GM23338 (cell line): ENCODE measurements around the gene SH2D1A. TPM values are rescaled to one million over a fixed set of nuclear protein-coding genes. Genes with fewer than 3 reads are reported as not detected.

Experiments
- ATAC-seq: fragments of 200-7000 bp; cut with Tn5 transposase; 3 replicates; pipeline ENCODE4 v1.9.1; 2020
- DNase-seq: peaks from one replicate; pipeline ENCODE4 v3.0.0-alpha.2; 2015; ENCODE audit warnings: low spot score
- H2AFZ ChIP-seq: fragments of 200-600 bp; sonication (generic); 2 replicates; pipeline ENCODE4 v1.8.0; 2016; ENCODE audit warnings: antibody characterized with exemption, mild to moderate bottlenecking, moderate library complexity
- H3F3A ChIP-seq: fragments of 200-600 bp; sonication (generic); replicated peaks from 2 replicates; pipeline ENCODE4 v1.8.0; 2017; ENCODE audit warnings: antibody characterized with exemption, mixed run types, low read depth
- H3K27ac ChIP-seq: fragments of 200-600 bp; sonication (generic); 2 replicates; pipeline ENCODE4 v1.6.1; 2016; ENCODE audit warnings: low read depth
- H3K27me3 ChIP-seq: fragments of 200-600 bp; sonication (generic); 2 replicates; pipeline ENCODE4 v1.8.0; 2016; ENCODE audit warnings: mild to moderate bottlenecking, mixed run types, moderate library complexity; ENCODE audit not compliant: insufficient read depth
- H3K36me3 ChIP-seq: fragments of 200-600 bp; sonication (generic); 2 replicates; pipeline ENCODE4 v1.8.0; 2016; ENCODE audit warnings: mild to moderate bottlenecking; ENCODE audit not compliant: insufficient read depth
- H3K4me1 ChIP-seq: fragments of 200-600 bp; sonication (generic); 2 replicates; pipeline ENCODE4 v1.8.0; 2016; ENCODE audit warnings: mild to moderate bottlenecking, moderate library complexity; ENCODE audit not compliant: insufficient read depth
- H3K4me2 ChIP-seq: fragments of 200-600 bp; sonication (generic); 2 replicates; pipeline ENCODE4 v1.7.1; 2017; ENCODE audit warnings: mixed run types
- H3K4me3 ChIP-seq: fragments of 200-600 bp; sonication (generic); 2 replicates; pipeline ENCODE4 v1.6.1; 2016; ENCODE audit warnings: mixed run types
- H3K79me2 ChIP-seq: fragments of 200-600 bp; sonication (generic); replicated peaks from 2 replicates; pipeline ENCODE4 v1.8.0; 2017; ENCODE audit warnings: mild to moderate bottlenecking; ENCODE audit not compliant: insufficient read depth
- H3K9me2 ChIP-seq: fragments of 200-600 bp; sonication (generic); 2 replicates; pipeline ENCODE4 v1.8.0; 2017; ENCODE audit not compliant: insufficient read depth
- H4K20me1 ChIP-seq: fragments of 200-600 bp; sonication (generic); replicated peaks from 2 replicates; pipeline ENCODE4 v1.8.0; 2017; ENCODE audit warnings: mild to moderate bottlenecking; ENCODE audit not compliant: insufficient read depth
- H3K27ac Mint-ChIP-seq: 2 replicates; pipeline ENCODE4 v1.8.0; 2020; ENCODE audit warnings: inconsistent platforms, mild to moderate bottlenecking, moderate library complexity, mixed read lengths
- H3K27me3 Mint-ChIP-seq: 3 replicates; pipeline ENCODE4 v1.8.0; 2022; ENCODE audit warnings: low read depth, mild to moderate bottlenecking, moderate library complexity, mixed read lengths, inconsistent platforms; ENCODE audit not compliant: insufficient read depth, poor library complexity
- H3K36me3 Mint-ChIP-seq: 3 replicates; pipeline ENCODE4 v1.8.0; 2021; ENCODE audit warnings: low read depth, mild to moderate bottlenecking, inconsistent platforms, moderate library complexity, mixed read lengths
- H3K4me1 Mint-ChIP-seq: 3 replicates; pipeline ENCODE4 v1.8.0; 2020; ENCODE audit warnings: mild to moderate bottlenecking, inconsistent platforms, mixed read lengths
- H3K4me3 Mint-ChIP-seq: 3 replicates; pipeline ENCODE4 v1.8.0; 2021; ENCODE audit warnings: moderate library complexity, mild to moderate bottlenecking, inconsistent platforms, mixed read lengths
- H3K9me3 Mint-ChIP-seq: 3 replicates; pipeline ENCODE4 v1.8.0; 2020; ENCODE audit warnings: moderate library complexity, mild to moderate bottlenecking, inconsistent platforms, mixed read lengths
- CREB1 ChIP-seq: fragments of 250-450 bp; sonication (Bioruptor Pico); IDR thresholded peaks from 2 replicates; pipeline ENCODE4 v1.5.0; 2020; ENCODE audit warnings: low read depth, mild to moderate bottlenecking, moderate library complexity
- CTCF ChIP-seq, 2 experiments: fragments of 200-600 bp in 1 of 2; sonication (generic) in 1 of 2; conservative IDR thresholded peaks; 2 replicates each; pipeline versions ENCODE4 v1.5.1 to v1.6.1; 2016 to 2017; ENCODE audit warnings: antibody characterized with exemption in 2 of 2, low read depth in 2 of 2, mild to moderate bottlenecking in 2 of 2, moderate library complexity in 1 of 2
- ETS1 ChIP-seq: IDR thresholded peaks from 2 replicates; pipeline ENCODE4 v1.6.1; 2016; ENCODE audit warnings: antibody characterized with exemption
- EZH2 ChIP-seq: fragments of 200-600 bp; sonication (generic); IDR thresholded peaks from one replicate; pipeline ENCODE4 v1.8.0; 2017; ENCODE audit warnings: antibody characterized with exemption, mild to moderate bottlenecking, low read depth; ENCODE audit not compliant: unreplicated experiment
- EZH2phosphoT487 ChIP-seq: fragments of 200-600 bp; sonication (generic); IDR thresholded peaks from one replicate; pipeline ENCODE4 v1.8.1; 2018; ENCODE audit warnings: antibody characterized with exemption; ENCODE audit not compliant: unreplicated experiment
- JUNB ChIP-seq: IDR thresholded peaks from one replicate; pipeline ENCODE4 v1.6.1; 2016; ENCODE audit warnings: antibody characterized with exemption; ENCODE audit not compliant: unreplicated experiment
- NANOG ChIP-seq: IDR thresholded peaks from 2 replicates; pipeline ENCODE4 v1.6.1; 2016; ENCODE audit warnings: antibody characterized with exemption, borderline replicate concordance
- REST ChIP-seq: IDR thresholded peaks from one replicate; pipeline ENCODE4 v1.6.1; 2018; ENCODE audit warnings: antibody characterized with exemption; ENCODE audit not compliant: unreplicated experiment
- STAT1 ChIP-seq: IDR thresholded peaks from one replicate; pipeline ENCODE4 v1.6.1; 2016; ENCODE audit warnings: antibody characterized with exemption; ENCODE audit not compliant: unreplicated experiment
- ZNF331 ChIP-seq: fragments of 250-450 bp; sonication (Bioruptor Pico); IDR thresholded peaks from 2 replicates; pipeline ENCODE4 v1.5.0; 2020; ENCODE audit warnings: low read depth, mild to moderate bottlenecking, moderate library complexity
- polyA plus RNA-seq: library from polyadenylated mRNA; unstranded; fragments of >200 nt; fragmentation: Nextera tagmentation; extraction: Ambion mirVana; gene quantifications from 2 replicates; pipeline ENCODE4 v1.2.1, GENCODE V29; 2016
- total RNA-seq: library from RNA; depleted of rRNA; stranded (reverse); fragments of >200 nt; shearing (Covaris generic); gene quantifications from 2 replicates; pipeline ENCODE4 v1.2.3, GENCODE V29; 2014

Gene SH2D1A
- total and polyA plus RNA-seq, 2 experiments from 2014 or later, result not detected

GRCh38 chrX:124395145-124395880 is 49.0 kb downstream of the SH2D1A start:
- no peaks in the 10 kb centered on the region for H3F3A ChIP-seq
- no peaks in the 10 kb centered on the region for H3K4me1 ChIP-seq
- no peak overlapping the region for H3K27ac Mint-ChIP-seq
- H3K36me3 Mint-ChIP-seq, result no peaks in the 10 kb centered on the region
- ATAC-seq (no peak), DNase-seq (no peak)
- no peaks in the 10 kb centered on the region for H3K9me2 ChIP-seq
- no peaks in the 10 kb centered on the region for H3K79me2 ChIP-seq
- no peak for TF ChIP-seq CREB1 (CRISPR knock-in tag)
- no peak for TF ChIP-seq JUNB
- no peak for TF ChIP-seq CTCF (conservative IDR thresholded peaks at IDR 0.05; ENCODE audit: low read depth in 2 of 2)
- no peak for TF ChIP-seq ETS1
- no peak for TF ChIP-seq ZNF331 (CRISPR knock-in tag)
- no peak for TF ChIP-seq NANOG
- TF ChIP-seq STAT1, result no peak
- TF ChIP-seq EZH2, result no peak
- TF ChIP-seq REST, result no peak
- no peak for TF ChIP-seq EZH2phosphoT487
- H2AFZ ChIP-seq, result no peak overlapping the region
- no peaks in the 10 kb centered on the region for H3K27me3 ChIP-seq
- no peak overlapping the region for H3K4me3 Mint-ChIP-seq
- no peaks in the 10 kb centered on the region; the same call in 2 of the 3 replicates for H3K4me1 Mint-ChIP-seq
- H3K36me3 ChIP-seq, result no peaks in the 10 kb centered on the region
- H3K4me3 ChIP-seq, result no peak overlapping the region
- no peak overlapping the region for H3K27ac ChIP-seq
- no peaks in the 10 kb centered on the region for H3K27me3 Mint-ChIP-seq
- H4K20me1 ChIP-seq, result no peaks in the 10 kb centered on the region
- H3K9me3 Mint-ChIP-seq, result no peaks in the 10 kb centered on the region
- H3K4me2 ChIP-seq, result no peak overlapping the region
